Neuronal stem cell (in vitro differentiated cells): ENCODE measurements around the gene NR5A2.

Source experiments
- DNase-seq: peaks from one replicate; pipeline ENCODE4 v3.0.0-alpha.2; 2013; ENCODE audit warnings: low spot score
- H2AFZ ChIP-seq: one replicate; pipeline ENCODE4 v1.6.1; 2013; ENCODE audit warnings: mild to moderate bottlenecking, low read length, inconsistent platforms
- H2AK5ac ChIP-seq: 2 replicates; pipeline ENCODE4 v1.6.1; 2013; ENCODE audit warnings: low read depth, mild to moderate bottlenecking, inconsistent platforms, low read length, moderate library complexity, mixed read lengths
- H2BK120ac ChIP-seq: 2 replicates; pipeline ENCODE4 v1.6.1; 2013; ENCODE audit warnings: low read depth, mild to moderate bottlenecking, inconsistent platforms, low read length, moderate library complexity, mixed read lengths
- H2BK12ac ChIP-seq: one replicate; pipeline ENCODE4 v1.6.1; 2013; ENCODE audit warnings: low read length, inconsistent platforms
- H2BK15ac ChIP-seq: 2 replicates; pipeline ENCODE4 v1.6.1; 2013; ENCODE audit warnings: mild to moderate bottlenecking, low read length, inconsistent platforms, mixed read lengths
- H2BK5ac ChIP-seq: one replicate; pipeline ENCODE4 v1.6.1; 2013; ENCODE audit warnings: inconsistent platforms, mild to moderate bottlenecking, low read length, moderate library complexity
- H3K14ac ChIP-seq: one replicate; pipeline ENCODE4 v1.6.1; 2013; ENCODE audit warnings: low read length, inconsistent platforms
- H3K18ac ChIP-seq: 2 replicates; pipeline ENCODE4 v1.6.1; 2013; ENCODE audit warnings: low read length, inconsistent platforms
- H3K23ac ChIP-seq: 2 replicates; pipeline ENCODE4 v1.6.1; 2013; ENCODE audit warnings: low read depth, mild to moderate bottlenecking, mixed read lengths, low read length, inconsistent platforms; ENCODE audit not compliant: poor library complexity
- H3K27ac ChIP-seq: replicated peaks from 3 replicates; pipeline ENCODE4 v1.5.1; 2013; ENCODE audit warnings: low read length, inconsistent platforms
- H3K27me3 ChIP-seq, 3 experiments: 2 replicates each; pipeline ENCODE4 v1.6.1; 2013; ENCODE audit warnings: low read length in 3 of 3, mild to moderate bottlenecking in 2 of 3, inconsistent platforms in 1 of 3, low read depth in 1 of 3, mixed read lengths in 1 of 3, moderate library complexity in 1 of 3; ENCODE audit not compliant: control insufficient read depth in 3 of 3, insufficient read depth in 3 of 3
- H3K36me3 ChIP-seq, 2 donors: replicated peaks in 1 of 2; 2 replicates each; pipeline ENCODE4 v1.6.1; 2013; ENCODE audit warnings: low read length in 2 of 2; ENCODE audit not compliant: control insufficient read depth in 2 of 2, insufficient read depth in 2 of 2
- H3K4ac ChIP-seq: 2 replicates; pipeline ENCODE4 v1.6.1; 2013; ENCODE audit warnings: inconsistent platforms, mild to moderate bottlenecking, low read length, moderate library complexity
- H3K4me1 ChIP-seq, 2 donors: 1 replicate in 1 of 2; 2 replicates in 1 of 2; pipeline ENCODE4 v1.6.1; 2013; ENCODE audit warnings: low read length in 2 of 2, low read depth in 1 of 2; ENCODE audit not compliant: control insufficient read depth in 2 of 2, insufficient read depth in 1 of 2
- H3K4me2 ChIP-seq: one replicate; pipeline ENCODE4 v1.6.1; 2013; ENCODE audit warnings: mild to moderate bottlenecking, low read length, inconsistent platforms; ENCODE audit not compliant: insufficient read depth, poor library complexity, severe bottlenecking
- H3K4me3 ChIP-seq, 2 donors: 2 replicates each; pipeline ENCODE4 v1.5.1; 2013; ENCODE audit warnings: low read length in 2 of 2, mild to moderate bottlenecking in 2 of 2, inconsistent platforms in 1 of 2, moderate library complexity in 1 of 2
- H3K79me1 ChIP-seq: one replicate; pipeline ENCODE4 v1.6.1; 2013; ENCODE audit warnings: low read depth, mild to moderate bottlenecking, inconsistent platforms, low read length, moderate library complexity
- H3K9ac ChIP-seq: one replicate; pipeline ENCODE4 v1.6.1; 2013; ENCODE audit warnings: mild to moderate bottlenecking, low read depth, low read length, inconsistent platforms; ENCODE audit not compliant: poor library complexity
- H3K9me3 ChIP-seq, 2 donors: replicated peaks in 1 of 2; 2 replicates each; pipeline versions ENCODE3 to v1.6.1; 2013; ENCODE audit warnings: low read length in 2 of 2, mild to moderate bottlenecking in 2 of 2, inconsistent platforms in 1 of 2, low read depth in 1 of 2, mixed read lengths in 1 of 2, moderate library complexity in 1 of 2; ENCODE audit not compliant: control insufficient read depth in 2 of 2, insufficient read depth in 1 of 2
- H4K8ac ChIP-seq: one replicate; pipeline ENCODE4 v1.6.1; 2013; ENCODE audit warnings: low read depth, mild to moderate bottlenecking, inconsistent platforms, low read length, moderate library complexity
- H4K91ac ChIP-seq: one replicate; pipeline ENCODE4 v1.6.1; 2013; ENCODE audit warnings: low read length, low read depth, mild to moderate bottlenecking, inconsistent platforms; ENCODE audit not compliant: poor library complexity
- WGBS, 2 donors: extraction: QIAGEN DNeasy Blood & Tissue Kit; methylation state at CpG; one replicate each; pipeline ENCODE4 v1.1.7; 2013; ENCODE audit warnings: missing lambda C conversion rate in 2 of 2, mixed read lengths in 1 of 2; ENCODE audit not compliant: insufficient read length in 2 of 2, insufficient replicate concordance in 1 of 2; ENCODE audit errors: extremely low coverage in 2 of 2; 5-methylcytosine and 5-hydroxymethylcytosine counted together

The NR5A2 gene

GRCh38 chr1:200176798-200177197, 149.3 kb downstream of the NR5A2 start:
- H2AK5ac ChIP-seq, result no peak overlapping the region
- H3K9me3 ChIP-seq, result no peaks in the 10 kb centered on the region
- no peak overlapping the region for H2BK120ac ChIP-seq
- no peak overlapping the region for H3K4ac ChIP-seq
- no peak overlapping the region for H3K4me2 ChIP-seq
- no peak for DNase-seq
- no peak overlapping the region for H3K23ac ChIP-seq
- no peak overlapping the region for H3K14ac ChIP-seq
- H4K91ac ChIP-seq, result no peak overlapping the region
- WGBS, 2 donors, result no CpG with 5 or more reads among the region's 8 CpGs
- no peak overlapping the region for H3K18ac ChIP-seq
- H2AFZ ChIP-seq, result no peak overlapping the region
- no peaks in the 10 kb centered on the region for H3K79me1 ChIP-seq
- H2BK12ac ChIP-seq, result no peak overlapping the region
- H3K36me3 ChIP-seq, result no peaks in the 10 kb centered on the region
- H3K4me1 ChIP-seq, result peaks cover 5 to 19% of the 10 kb centered on the region in 2 donors
- H3K4me3 ChIP-seq, result no peak overlapping the region
- H2BK15ac ChIP-seq, result no peak overlapping the region
- no peak overlapping the region for H2BK5ac ChIP-seq
- no peak overlapping the region for H3K9ac ChIP-seq
- H4K8ac ChIP-seq, result no peak overlapping the region
- no peaks in the 10 kb centered on the region for H3K27me3 ChIP-seq
- no peak overlapping the region for H3K27ac ChIP-seq

DNA sequence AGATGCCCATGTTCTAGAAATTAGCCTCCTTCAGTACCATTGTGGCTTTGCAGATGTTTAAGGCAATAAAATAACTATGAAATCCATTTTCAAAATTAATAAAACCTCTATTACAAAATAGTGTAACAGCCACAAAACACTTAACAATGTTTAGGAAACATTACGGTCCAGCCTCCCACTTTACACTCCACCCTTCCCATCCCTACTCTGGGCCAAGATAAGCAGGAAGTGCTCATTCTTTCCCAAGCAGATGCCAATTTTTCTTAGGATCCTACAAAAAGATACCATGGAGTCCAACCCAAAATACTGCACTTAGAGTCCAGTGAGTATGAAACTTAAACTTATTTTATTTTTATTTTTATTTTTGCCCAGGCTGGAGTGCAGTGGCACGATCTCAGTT, 150.8 kb downstream of the NR5A2 start:
- H4K91ac ChIP-seq, result no peak overlapping the region
- DNase-seq, result no peak
- no peak overlapping the region for H4K8ac ChIP-seq
- H2AK5ac ChIP-seq, result no peak overlapping the region
- no peak overlapping the region for H3K23ac ChIP-seq
- no peaks in the 10 kb centered on the region for H3K36me3 ChIP-seq
- H3K18ac ChIP-seq, result no peak overlapping the region
- H3K9me3 ChIP-seq, result no peaks in the 10 kb centered on the region
- no peaks in the 10 kb centered on the region for H3K27me3 ChIP-seq
- no peak overlapping the region for H2BK5ac ChIP-seq
- WGBS, 2 donors, result no CpG with 5 or more reads among the region's 2 CpGs
- H3K4ac ChIP-seq, result no peak overlapping the region
- H3K4me1 ChIP-seq, result peaks cover 5 to 10% of the 10 kb centered on the region in 2 donors
- H3K27ac ChIP-seq, result no peak overlapping the region
- no peak overlapping the region for H3K4me2 ChIP-seq
- no peak overlapping the region for H3K14ac ChIP-seq
- H2BK12ac ChIP-seq, result no peak overlapping the region
- H2AFZ ChIP-seq, result no peak overlapping the region
- no peaks in the 10 kb centered on the region for H3K79me1 ChIP-seq
- no peak overlapping the region for H2BK120ac ChIP-seq
- no peak overlapping the region for H3K4me3 ChIP-seq
- no peak overlapping the region for H2BK15ac ChIP-seq
- H3K9ac ChIP-seq, result no peak overlapping the region

DNA sequence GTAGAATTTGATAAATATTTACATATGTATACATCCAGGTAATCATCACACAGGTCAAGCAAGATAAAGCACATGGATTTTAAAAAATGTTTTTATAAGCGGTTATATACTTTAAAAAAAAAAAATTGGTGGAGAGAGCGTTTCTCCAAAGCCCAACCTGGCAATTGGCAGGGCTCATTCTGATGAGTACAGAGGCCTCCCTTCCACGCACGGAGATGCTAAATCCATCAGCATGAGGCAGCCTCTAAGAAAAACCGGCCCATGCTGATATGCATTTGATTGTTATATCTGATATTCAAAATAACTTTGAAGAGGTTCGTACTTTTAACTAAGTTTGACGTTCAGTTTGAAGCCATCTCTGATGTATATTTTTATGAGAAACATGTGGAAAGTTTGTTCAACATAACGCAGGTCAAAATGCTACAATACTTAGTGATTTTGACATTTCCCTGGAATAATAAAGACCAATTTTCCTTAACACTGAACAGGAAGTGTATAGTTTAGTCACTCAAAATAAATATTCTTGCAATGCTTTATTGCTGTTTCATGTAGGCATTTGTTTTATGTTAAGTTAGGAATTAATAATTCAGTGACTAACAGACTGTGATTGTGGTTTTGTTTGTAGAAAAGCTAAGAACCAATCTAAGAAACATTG, 151.7 kb downstream of the NR5A2 start:
- Histone ChIP-seq H3K4me1 (peaks cover 2 to 10% of the 10 kb centered on the region in 2 donors), H4K91ac (no peak overlapping the region), H2BK12ac (no peak overlapping the region), H3K27ac (no peak overlapping the region), H3K14ac (no peak overlapping the region), H4K8ac (no peak overlapping the region), H3K79me1 (no peaks in the 10 kb centered on the region), H3K9ac (no peak overlapping the region), H2AFZ (no peak overlapping the region), H3K4me3 (no peak overlapping the region), H3K4me2 (no peak overlapping the region), H2BK120ac (no peak overlapping the region), H3K9me3 (no peaks in the 10 kb centered on the region), H3K4ac (no peak overlapping the region), H2BK5ac (no peak overlapping the region), H3K36me3 (no peaks in the 10 kb centered on the region), H3K23ac (no peak overlapping the region), H2AK5ac (no peak overlapping the region), H3K18ac (no peak overlapping the region), H3K27me3 (no peaks in the 10 kb centered on the region), H2BK15ac (no peak overlapping the region)
- no CpG with 5 or more reads among the region's 8 CpGs for WGBS, 2 donors
- no peak for DNase-seq

GRCh38 chr1:200179781-200180160, 152.3 kb downstream of the NR5A2 start:
- H3K14ac ChIP-seq, result no peak overlapping the region
- H2BK120ac ChIP-seq, result no peak overlapping the region
- H2BK5ac ChIP-seq, result no peak overlapping the region
- no peaks in the 10 kb centered on the region for H3K36me3 ChIP-seq
- H3K23ac ChIP-seq, result peak overlapping the region; percentile 3
- H3K18ac ChIP-seq, result no peak overlapping the region
- H2BK15ac ChIP-seq, result no peak overlapping the region
- H3K4me1 ChIP-seq, result peaks cover 0 to 7% of the 10 kb centered on the region in 2 donors
- H3K27ac ChIP-seq, result no peak overlapping the region
- H4K91ac ChIP-seq, result no peak overlapping the region
- H3K4ac ChIP-seq, result no peak overlapping the region
- H3K4me2 ChIP-seq, result no peak overlapping the region
- no peaks in the 10 kb centered on the region for H3K9me3 ChIP-seq
- H3K9ac ChIP-seq, result no peak overlapping the region
- no peak overlapping the region for H4K8ac ChIP-seq
- no peak overlapping the region for H2AFZ ChIP-seq
- no peak overlapping the region for H2BK12ac ChIP-seq
- no peak for DNase-seq
- WGBS, 2 donors, result no CpG with 5 or more reads among the region's 4 CpGs
- H3K27me3 ChIP-seq, result no peaks in the 10 kb centered on the region
- no peaks in the 10 kb centered on the region for H3K79me1 ChIP-seq
- no peak overlapping the region for H3K4me3 ChIP-seq
- no peak overlapping the region for H2AK5ac ChIP-seq
